Measurements from ENCODE around the gene NAA80. TPM values are rescaled to one million over a fixed set of nuclear protein-coding genes. Genes with fewer than 3 reads are reported as not detected.

NAA80 gene
- total RNA-seq, 4 donors from 2014 or later = 12.5 to 22.1 (median 14.8) TPM

- no peak overlapping the region for H3K27ac ChIP-seq
- intact Hi-C loops (cut with DNase I; ENCODE audit: low total_unique reads) = no loop called here
- H3K9me3 ChIP-seq = no peaks in the 10 kb centered on the region
- H3K4me1 ChIP-seq = peaks cover 6 to 40% of the 10 kb centered on the region in 2 donors
- TF ChIP-seq POLR2A (IDR thresholded peaks at IDR 0.05) (no peak), CTCF (IDR thresholded peaks at IDR 0.05 in 4 of 5, conservative IDR thresholded peaks at IDR 0.05 in 1 of 5) (no peak)
- H3K27me3 ChIP-seq = no peaks in the 10 kb centered on the region
- no peaks in the 10 kb centered on the region for H3K36me3 ChIP-seq
- no peak for DNase-seq
- ATAC-seq = no peak
- no peak overlapping the region for H3K4me3 ChIP-seq
- in situ Hi-C loops (cut with MboI; ENCODE audit: low sequenced_read_pairs in 4 of 4) = loop anchor here in 1 of 4 donors (10.0 kb wide), 1 partner anchor 202 kb away; no protein-coding TSS in a partner anchor
Measured at GRCh38 chr3:50342813-50343633, 43.8 kb upstream of the NAA80 start.

- Histone ChIP-seq H3K27ac (peak overlapping the region in 1 of 4 donors; percentile 97), H3K27me3 (no peaks in the 10 kb centered on the region), H3K36me3 (no peaks in the 10 kb centered on the region), H3K4me1 (peaks cover 6 to 38% of the 10 kb centered on the region in 2 donors), H3K4me3 (no peak overlapping the region), H3K9me3 (no peaks in the 10 kb centered on the region)
- in situ Hi-C loops (cut with MboI; ENCODE audit: low sequenced_read_pairs in 4 of 4) (loop anchor here in 1 of 4 donors (10.0 kb wide), 1 partner anchor 203 kb away; no protein-coding TSS in a partner anchor), intact Hi-C loops (cut with DNase I; ENCODE audit: low total_unique reads) (no loop called here)
- no peak for TF ChIP-seq POLR2A (IDR thresholded peaks at IDR 0.05)
- TF ChIP-seq CTCF (IDR thresholded peaks at IDR 0.05 in 4 of 5, conservative IDR thresholded peaks at IDR 0.05 in 1 of 5) = no peak
- ATAC-seq (no peak), DNase-seq (no peak)
Measured at GRCh38 chr3:50341996-50342650, 42.9 kb upstream of the NAA80 start.

- ATAC-seq = no peak
- H3K27ac ChIP-seq = peak overlapping the region; percentile 89 to 98 (median 97)
- peak overlapping the region in 1 of 4 donors; percentile 49 for H3K4me3 ChIP-seq
- TF ChIP-seq CTCF (IDR thresholded peaks at IDR 0.05 in 4 of 5, conservative IDR thresholded peaks at IDR 0.05 in 1 of 5) = no peak
- TF ChIP-seq POLR2A (IDR thresholded peaks at IDR 0.05) = no peak
- no peak for DNase-seq
- H3K9me3 ChIP-seq = no peaks in the 10 kb centered on the region
- in situ Hi-C loops (cut with MboI; ENCODE audit: low sequenced_read_pairs in 4 of 4) (loop anchor here in 1 of 4 donors (10.0 kb wide), 1 partner anchor 203 kb away; no protein-coding TSS in a partner anchor), intact Hi-C loops (cut with DNase I; ENCODE audit: low total_unique reads) (no loop called here)
- H3K4me1 ChIP-seq = peaks cover 6 to 39% of the 10 kb centered on the region in 2 donors
- H3K36me3 ChIP-seq = no peaks in the 10 kb centered on the region
- no peaks in the 10 kb centered on the region for H3K27me3 ChIP-seq
Measured at GRCh38 chr3:50341537-50341936, 42.3 kb upstream of the NAA80 start.

GRCh38 chr3:50340448-50341329 lies 41.5 kb upstream of the NAA80 start, which contains the start of gene RASSF1:
TSS of gene RASSF1 (minus strand) at chr3:50340836. CDS start at chr3:50340805, 31 bp downstream.
- H3K4me3 ChIP-seq = peak within 1 kb of the TSS; percentile 38 to 58 (median 52)
- no peaks in the 10 kb centered on the region for H3K36me3 ChIP-seq
- no peaks in the 10 kb centered on the region for H3K27me3 ChIP-seq
- no peaks in the 10 kb centered on the region for H3K9me3 ChIP-seq
- ATAC-seq (no peak), DNase-seq (peak; percentile 38 to 55)
- peak within 1 kb of the TSS; percentile 89 to 98 (median 97) for H3K27ac ChIP-seq
- intact Hi-C loops (cut with DNase I; ENCODE audit: low total_unique reads) = no loop called here
- peaks cover 14 to 43% of the 10 kb centered on the region in 2 donors for H3K4me1 ChIP-seq
- in situ Hi-C loops (cut with MboI; ENCODE audit: low sequenced_read_pairs in 4 of 4) = loop anchor here in 1 of 4 donors (10.0 kb wide), 1 partner anchor 204 kb away; no protein-coding TSS in a partner anchor
- peak; percentile 61 to 74 for TF ChIP-seq POLR2A (IDR thresholded peaks at IDR 0.05)
- no peak for TF ChIP-seq CTCF (IDR thresholded peaks at IDR 0.05 in 4 of 5, conservative IDR thresholded peaks at IDR 0.05 in 1 of 5)
